Coronary artery (tissue), 2 donors: ENCODE data around the gene RNU5D-1.

ENCODE experiments used
- DNase-seq: peaks from one replicate; pipeline ENCODE4 v3.0.0-alpha.2; 2017; ENCODE audit warnings: low spot score
- H3K27ac ChIP-seq, 2 donors: fragments of 200-600 bp; sonication (generic); one replicate each; pipeline ENCODE4 v1.5.1; 2016 to 2019
- H3K4me3 ChIP-seq: fragments of 200-600 bp; sonication (generic); 2 replicates; pipeline ENCODE4 v1.5.1; 2016; ENCODE audit warnings: mild to moderate bottlenecking, moderate library complexity
- CTCF ChIP-seq: fragments of 200-600 bp; sonication (generic); IDR thresholded peaks from one replicate; pipeline ENCODE4 v1.5.1; 2019; ENCODE audit warnings: antibody characterized with exemption

The RNU5D-1 gene

DNA sequence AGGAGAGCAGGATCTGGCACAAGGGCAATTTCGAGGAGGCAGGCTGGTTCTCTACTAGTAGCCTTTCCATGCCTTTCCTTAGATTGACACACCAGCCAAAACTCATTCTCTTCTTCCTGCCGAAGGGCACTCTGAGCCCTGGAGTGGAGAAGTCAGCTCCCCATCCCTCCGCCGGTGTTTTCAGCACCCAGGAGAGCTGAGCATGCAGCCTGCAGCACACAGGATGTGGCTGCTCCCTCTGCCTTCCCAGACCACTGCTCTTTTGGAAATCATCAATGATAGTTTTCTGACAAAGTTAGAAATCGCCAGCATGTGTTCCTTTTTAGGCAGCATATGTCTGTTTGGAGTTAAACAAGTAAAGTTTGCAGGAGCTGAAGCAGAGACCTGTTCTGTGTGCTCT is 11.7 kb downstream of the RNU5D-1 start:
- no peak for DNase-seq
- Histone ChIP-seq H3K4me3 (no peak overlapping the region), H3K27ac (no peak overlapping the region)
- TF ChIP-seq CTCF = no peak

DNA sequence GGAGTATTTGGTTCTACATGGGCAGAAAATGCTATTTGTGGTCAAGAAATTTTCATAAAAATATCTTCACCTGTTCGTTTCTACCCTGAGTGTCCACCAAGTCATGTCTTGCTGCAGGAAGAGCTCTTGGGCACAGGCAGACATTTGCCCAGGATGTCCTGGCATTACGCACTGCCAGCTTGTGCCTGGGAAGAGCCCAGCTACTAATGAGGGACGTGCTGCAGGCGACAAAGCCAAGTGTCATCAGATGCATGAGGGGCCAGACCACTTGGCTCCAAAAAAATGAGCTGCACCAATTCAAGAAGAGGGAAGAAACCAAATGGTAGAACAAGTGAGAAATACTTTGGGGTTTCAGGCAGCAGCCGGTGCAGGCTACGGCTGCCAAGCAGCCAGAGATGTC is 12.9 kb downstream of the RNU5D-1 start:
- Histone ChIP-seq H3K4me3 (no peak overlapping the region), H3K27ac (no peak overlapping the region)
- DNase-seq = no peak
- no peak for TF ChIP-seq CTCF

DNA sequence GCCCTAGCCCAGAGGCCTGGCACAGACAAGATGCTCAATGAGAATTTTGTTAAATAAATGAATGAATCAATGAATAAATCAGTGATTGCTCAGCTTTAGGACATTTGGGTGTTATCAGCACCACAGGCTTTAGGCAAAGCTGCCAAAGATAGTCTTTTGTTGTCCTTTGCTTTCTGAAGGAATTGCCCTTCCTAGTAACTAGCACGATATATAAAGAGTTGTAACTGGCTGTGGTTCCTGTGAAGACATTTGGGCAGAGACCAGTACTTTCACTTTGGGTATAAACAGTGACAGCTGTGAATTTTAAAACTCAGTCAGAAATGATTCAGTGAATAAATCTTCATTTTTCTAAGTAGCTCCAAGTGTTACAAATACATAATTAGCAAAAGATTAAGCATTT is 13.3 kb downstream of the RNU5D-1 start:
- DNase-seq = no peak
- Histone ChIP-seq H3K27ac (no peak overlapping the region), H3K4me3 (no peak overlapping the region)
- no peak for TF ChIP-seq CTCF

DNA sequence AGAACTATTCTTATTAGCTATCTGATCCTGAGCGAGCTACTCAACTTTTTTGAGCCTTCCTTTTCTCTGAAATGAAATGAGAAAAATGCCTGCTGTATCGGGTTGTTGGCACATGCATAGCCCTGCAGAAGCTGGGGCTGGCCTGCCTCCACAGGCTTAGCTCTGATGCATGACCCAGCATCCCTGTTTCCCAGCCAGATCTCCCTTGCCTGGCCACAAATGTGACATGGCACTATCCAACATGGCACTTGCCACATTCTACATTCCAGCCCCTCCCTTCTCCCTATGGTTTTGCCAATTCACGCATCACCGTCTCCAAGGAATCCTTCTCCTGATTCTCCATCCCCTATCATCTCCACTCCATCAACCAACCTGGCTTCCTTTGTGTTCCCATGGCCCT is 13.8 kb downstream of the RNU5D-1 start:
- no peak for DNase-seq
- no peak overlapping the region for H3K4me3 ChIP-seq
- no peak overlapping the region for H3K27ac ChIP-seq
- no peak for TF ChIP-seq CTCF

DNA sequence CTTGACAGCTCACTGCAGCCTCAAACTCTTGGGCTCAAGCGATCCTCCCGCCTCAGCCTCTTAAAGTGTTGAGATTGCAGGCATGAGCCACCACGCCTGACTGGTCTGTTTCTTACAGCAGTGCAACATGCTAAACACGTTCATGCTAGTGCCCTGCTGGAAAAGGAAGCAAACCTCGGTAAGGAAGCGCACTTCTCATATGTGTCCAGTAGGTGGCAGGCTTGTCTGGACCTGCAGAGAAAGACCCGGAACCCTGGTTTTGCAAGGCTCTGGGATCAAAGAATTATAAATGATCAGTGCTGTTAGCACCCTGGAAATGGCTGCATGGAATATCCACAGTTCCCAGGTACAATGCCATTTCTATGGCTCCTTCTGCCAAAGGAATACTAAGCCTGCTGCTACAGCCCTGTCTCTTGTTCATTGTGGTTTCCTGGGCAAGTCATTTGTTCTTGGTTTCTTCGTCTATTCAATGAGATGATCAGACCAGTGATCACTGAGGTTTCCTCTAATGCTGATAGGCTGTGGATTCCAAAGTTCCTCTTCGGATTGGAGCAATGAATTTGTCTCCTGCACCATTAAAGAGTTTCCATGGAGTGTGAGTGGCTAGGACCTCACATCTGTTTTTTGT is 15.9 kb downstream of the RNU5D-1 start:
- no peak overlapping the region for H3K4me3 ChIP-seq
- no peak overlapping the region for H3K27ac ChIP-seq
- peak; percentile 80 for TF ChIP-seq CTCF
- DNase-seq = no peak

DNA sequence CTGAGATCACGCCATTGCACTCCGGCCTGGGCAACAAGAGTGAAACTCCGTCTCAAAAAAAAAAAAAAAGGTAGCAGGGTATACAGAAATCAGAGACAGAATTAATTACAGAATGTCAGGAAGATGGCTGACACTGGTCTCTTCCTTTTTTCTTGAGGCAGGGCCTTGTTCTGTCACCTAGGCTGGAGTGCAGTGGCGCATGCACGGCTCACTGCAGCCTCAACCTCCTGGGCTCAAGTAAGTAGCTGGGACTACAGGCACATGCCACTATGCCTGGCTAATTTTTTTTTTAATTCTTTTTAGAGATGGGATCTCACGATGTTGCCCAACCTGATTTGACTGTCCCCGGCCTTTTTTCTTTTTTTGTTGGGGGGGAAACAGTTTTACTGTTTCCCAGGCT is 16.4 kb downstream of the RNU5D-1 start:
- H3K4me3 ChIP-seq = no peak overlapping the region
- H3K27ac ChIP-seq = no peak overlapping the region
- no peak for DNase-seq
- no peak for TF ChIP-seq CTCF

- no peak for TF ChIP-seq CTCF
- Histone ChIP-seq H3K27ac (no peak overlapping the region), H3K4me3 (no peak overlapping the region)
- no peak for DNase-seq
These were observed 17.6 kb downstream of the RNU5D-1 start for GRCh38 chr1:44713321-44713781.
